NCI-H1417 (cell line): ENCODE results near the gene LRRC75A.
"Not testable (repeated sequence)": the region's sequence is repeated elsewhere in the genome, so short reads cannot be mapped to it uniquely, and the experiment has no call there.

Source experiments
- DNase-seq, 3 experiments: peaks; one replicate each; lab custom pipeline; 2025; lab: John Stamatoyannopoulos, UW

Gene LRRC75A

DNA sequence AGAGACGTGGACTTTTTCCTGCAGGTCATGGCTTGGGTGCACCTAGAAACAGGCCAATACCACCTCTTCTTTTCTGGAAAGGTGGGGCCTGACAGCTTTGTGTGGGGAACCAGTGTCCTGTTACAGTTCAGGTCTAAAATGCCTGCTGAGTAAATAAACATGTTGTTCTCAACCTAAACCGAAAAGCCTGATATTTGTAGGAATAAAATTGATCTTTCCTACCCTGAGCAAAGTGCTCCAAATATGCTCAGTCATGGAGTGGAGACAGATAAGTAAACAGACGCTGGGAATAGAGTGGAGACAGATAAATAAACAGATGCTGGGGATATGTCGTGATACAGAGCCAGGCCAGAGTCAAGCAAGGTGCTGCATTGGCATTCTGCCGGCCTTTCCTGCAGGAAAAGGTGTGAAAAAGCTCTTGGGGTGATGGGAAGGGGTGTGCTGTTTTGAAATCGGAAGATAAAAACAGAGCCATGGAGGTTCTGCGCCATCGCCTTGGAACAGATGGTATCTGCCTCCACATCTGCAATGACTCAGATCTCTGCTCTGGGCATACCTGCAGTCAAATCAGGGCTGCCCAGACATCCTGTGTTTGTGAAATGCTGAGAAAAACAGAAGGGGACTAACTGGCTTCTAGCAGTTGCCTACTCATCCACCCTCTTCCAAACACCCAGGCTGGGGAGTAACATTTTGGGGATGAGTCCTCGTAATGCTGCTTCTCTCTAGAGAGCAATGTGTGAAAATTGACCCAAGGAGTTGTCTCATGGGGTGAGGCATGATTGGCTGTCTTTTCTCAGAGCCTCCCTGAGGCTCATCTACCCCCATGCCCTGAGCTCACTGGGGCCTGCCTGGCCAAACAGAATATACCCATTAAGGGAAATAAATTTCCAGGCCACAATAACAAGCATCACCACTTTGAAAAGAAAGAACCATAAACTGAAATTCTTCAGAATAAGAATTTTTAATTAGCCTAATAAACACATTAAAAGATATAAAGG, 93.4 kb downstream of the LRRC75A start:
- DNase-seq = peak in 1 of 3 experiments; percentile 15

DNA sequence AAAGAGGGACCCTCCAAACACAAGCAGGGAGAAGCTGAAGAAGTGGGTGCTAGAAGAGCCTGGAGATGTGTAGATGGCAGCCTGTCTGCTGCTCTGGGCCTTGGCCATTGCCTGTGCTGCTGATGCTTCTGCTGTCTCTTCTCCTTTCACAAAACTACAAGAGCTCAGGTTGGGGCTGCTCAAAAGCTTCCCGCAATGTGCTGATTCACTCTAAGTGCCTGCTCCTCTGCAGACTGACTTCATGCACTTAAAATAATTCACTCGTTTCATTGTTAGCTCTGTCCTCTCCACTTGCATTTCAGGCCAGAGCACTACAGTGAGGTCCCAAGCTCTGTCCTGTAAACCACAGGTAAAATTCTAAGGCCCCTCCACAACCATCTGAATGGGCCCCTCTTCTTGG, 95.3 kb downstream of the LRRC75A start:
- not testable (repeated sequence) for DNase-seq

DNA sequence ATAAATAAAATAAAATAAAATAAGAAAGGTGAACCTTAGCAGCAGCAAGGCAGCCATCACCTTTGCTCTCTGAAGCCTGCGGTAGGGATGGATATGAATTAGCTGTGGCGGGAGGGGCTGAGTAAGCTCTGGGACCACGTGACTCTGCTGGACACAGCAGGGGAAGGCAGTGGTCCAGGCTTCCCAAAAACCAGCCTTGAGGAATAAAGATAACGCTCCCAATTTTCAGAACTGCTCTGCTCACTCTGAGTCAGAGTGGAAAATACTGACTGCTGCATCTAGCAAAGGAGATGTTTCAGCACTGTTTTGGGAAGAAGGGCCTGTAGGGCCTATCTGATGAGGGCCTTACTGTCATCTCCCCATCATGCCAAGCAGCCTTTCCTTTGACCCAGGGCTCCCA, 96.1 kb downstream of the LRRC75A start:
- DNase-seq = not testable (repeated sequence)

DNA sequence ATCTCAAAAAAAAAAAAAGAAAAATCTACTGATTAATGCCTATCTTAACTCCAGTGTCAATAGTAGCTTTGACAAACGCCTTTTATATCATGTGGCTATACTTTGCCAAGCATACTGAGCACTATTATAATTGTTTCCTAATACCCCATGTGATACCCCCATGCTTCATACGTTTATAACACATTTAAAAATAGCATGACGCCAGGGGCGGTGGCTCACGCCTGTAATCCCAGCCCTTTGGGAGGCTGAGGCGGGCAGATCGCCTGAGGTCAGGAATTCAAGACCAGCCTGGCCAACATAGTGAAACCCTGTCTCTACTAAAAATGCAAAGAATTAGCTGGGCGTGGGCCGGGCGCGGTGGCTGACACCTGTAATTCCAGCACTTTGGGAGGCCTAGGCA, 99.5 kb downstream of the LRRC75A start:
- not testable (repeated sequence) for DNase-seq
